Mucosa of stomach (tissue), 1 donor: Measurements from ENCODE around the gene THRB.
"Not testable (repeated sequence)": the region's sequence is repeated elsewhere in the genome, so short reads cannot be mapped to it uniquely, and the experiment has no call there.

Experiments used
- H3K27me3 ChIP-seq: one replicate; pipeline ENCODE4 v1.7.0; 2013; ENCODE audit warnings: mild to moderate bottlenecking, low read length; ENCODE audit not compliant: control insufficient read depth, insufficient read depth
- H3K36me3 ChIP-seq: one replicate; pipeline ENCODE4 v1.7.0; 2013; ENCODE audit warnings: low read length; ENCODE audit not compliant: control insufficient read depth, insufficient read depth
- H3K4me1 ChIP-seq: one replicate; pipeline ENCODE4 v1.7.0; 2013; ENCODE audit warnings: mild to moderate bottlenecking, low read length; ENCODE audit not compliant: control insufficient read depth, insufficient read depth
- H3K4me3 ChIP-seq: one replicate; pipeline ENCODE4 v1.7.0; 2013; ENCODE audit warnings: low read length
- H3K9ac ChIP-seq: one replicate; pipeline ENCODE4 v1.7.0; 2013; ENCODE audit warnings: mild to moderate bottlenecking, low read length, moderate library complexity
- H3K9me3 ChIP-seq: one replicate; pipeline ENCODE4 v1.7.0; 2013; ENCODE audit warnings: mild to moderate bottlenecking, low read length, moderate library complexity; ENCODE audit not compliant: control insufficient read depth
- donor health status: Pancreatic carcinoma.

THRB gene

GRCh38 chr3:24101676-24102168, 392.9 kb downstream of the THRB start:
- Histone ChIP-seq H3K4me1 (peaks cover 5% of the 10 kb centered on the region), H3K4me3 (no peak overlapping the region), H3K9me3 (no peaks in the 10 kb centered on the region), H3K36me3 (no peaks in the 10 kb centered on the region), H3K27me3 (no peaks in the 10 kb centered on the region), H3K9ac (no peak overlapping the region)

- Histone ChIP-seq H3K9me3 (no peaks in the 10 kb centered on the region), H3K27me3 (no peaks in the 10 kb centered on the region), H3K36me3 (no peaks in the 10 kb centered on the region), H3K4me3 (no peak overlapping the region), H3K4me1 (peaks cover 5% of the 10 kb centered on the region), H3K9ac (no peak overlapping the region)
Measured at GRCh38 chr3:24100696-24101402, 393.8 kb downstream of the THRB start.

GRCh38 chr3:24096695-24097290, 397.9 kb downstream of the THRB start:
- H3K27me3 ChIP-seq: no peaks in the 10 kb centered on the region
- H3K36me3 ChIP-seq: no peaks in the 10 kb centered on the region
- H3K9me3 ChIP-seq: no peaks in the 10 kb centered on the region
- H3K4me1 ChIP-seq: peaks cover under 1% of the 10 kb centered on the region
- H3K9ac ChIP-seq: no peak overlapping the region
- no peak overlapping the region for H3K4me3 ChIP-seq

GRCh38 chr3:24096271-24096670, 398.4 kb downstream of the THRB start:
- no peaks in the 10 kb centered on the region for H3K27me3 ChIP-seq
- no peak overlapping the region for H3K9ac ChIP-seq
- H3K4me1 ChIP-seq: no peaks in the 10 kb centered on the region
- no peaks in the 10 kb centered on the region for H3K36me3 ChIP-seq
- H3K4me3 ChIP-seq: no peak overlapping the region
- no peaks in the 10 kb centered on the region for H3K9me3 ChIP-seq

- not testable (repeated sequence) for H3K36me3 ChIP-seq, H3K9me3 ChIP-seq, H3K9ac ChIP-seq, H3K27me3 ChIP-seq, H3K4me3 ChIP-seq, H3K4me1 ChIP-seq
Measured at GRCh38 chr3:24094818-24095217, 399.8 kb downstream of the THRB start.

GRCh38 chr3:24088782-24089181, 405.9 kb downstream of the THRB start:
- H3K4me3 ChIP-seq: no peak overlapping the region
- H3K27me3 ChIP-seq: no peaks in the 10 kb centered on the region
- no peaks in the 10 kb centered on the region for H3K9me3 ChIP-seq
- no peak overlapping the region for H3K9ac ChIP-seq
- no peaks in the 10 kb centered on the region for H3K36me3 ChIP-seq
- peaks cover 13% of the 10 kb centered on the region for H3K4me1 ChIP-seq

- Histone ChIP-seq H3K4me1 (peaks cover 13% of the 10 kb centered on the region), H3K27me3 (no peaks in the 10 kb centered on the region), H3K9me3 (no peaks in the 10 kb centered on the region), H3K9ac (no peak overlapping the region), H3K4me3 (no peak overlapping the region), H3K36me3 (no peaks in the 10 kb centered on the region)
Measured at GRCh38 chr3:24087469-24087868, 407.2 kb downstream of the THRB start.

GRCh38 chr3:24086617-24087404, 407.8 kb downstream of the THRB start:
- no peaks in the 10 kb centered on the region for H3K36me3 ChIP-seq

GRCh38 chr3:24086206-24086605, 408.4 kb downstream of the THRB start:
- H3K4me1 ChIP-seq: peaks cover 13% of the 10 kb centered on the region
- H3K36me3 ChIP-seq: no peaks in the 10 kb centered on the region
- no peaks in the 10 kb centered on the region for H3K27me3 ChIP-seq
- no peak overlapping the region for H3K9ac ChIP-seq
- H3K4me3 ChIP-seq: no peak overlapping the region
- H3K9me3 ChIP-seq: no peaks in the 10 kb centered on the region

More at GRCh38 chr3:24086617-24087404, 407.8 kb downstream of the THRB start:
- Histone ChIP-seq H3K9me3 (no peaks in the 10 kb centered on the region), H3K4me1 (peaks cover 13% of the 10 kb centered on the region), H3K4me3 (no peak overlapping the region), H3K9ac (no peak overlapping the region), H3K27me3 (no peaks in the 10 kb centered on the region)

- Histone ChIP-seq H3K4me3 (no peak overlapping the region), H3K9ac (no peak overlapping the region), H3K9me3 (no peaks in the 10 kb centered on the region), H3K36me3 (no peaks in the 10 kb centered on the region), H3K27me3 (no peaks in the 10 kb centered on the region), H3K4me1 (no peaks in the 10 kb centered on the region)
Measured at GRCh38 chr3:24072193-24072592, 422.5 kb downstream of the THRB start.

GRCh38 chr3:24069045-24069444, 425.6 kb downstream of the THRB start:
- Histone ChIP-seq H3K36me3 (no peaks in the 10 kb centered on the region), H3K9ac (no peak overlapping the region), H3K4me1 (no peaks in the 10 kb centered on the region), H3K27me3 (no peaks in the 10 kb centered on the region), H3K4me3 (no peak overlapping the region), H3K9me3 (no peaks in the 10 kb centered on the region)

GRCh38 chr3:24067483-24067882, 427.2 kb downstream of the THRB start:
- Histone ChIP-seq H3K4me3 (no peak overlapping the region), H3K4me1 (no peaks in the 10 kb centered on the region), H3K9me3 (no peaks in the 10 kb centered on the region), H3K27me3 (no peaks in the 10 kb centered on the region), H3K36me3 (no peaks in the 10 kb centered on the region), H3K9ac (no peak overlapping the region)
